Dendritic cell treated with granulocyte-macrophage colony-stimulating factor and Interleukin-4, amounts not matched to agents 40 ng/mL and 50 ng/mL, for 4 days (primary cell): ENCODE data around the gene C16orf90.
A peak's percentile ranks its signal among the peaks of the same experiment; 100 is the strongest.
"Not testable (repeated sequence)": the region's sequence is repeated elsewhere in the genome, so short reads cannot be mapped to it uniquely, and the experiment has no call there.

Experiments
- H3K27ac Mint-ChIP-seq: one replicate; pipeline ENCODE4 v1.8.0; 2022; ENCODE audit warnings: mild to moderate bottlenecking, mixed read lengths
- H3K27me3 Mint-ChIP-seq: one replicate; pipeline ENCODE4 v1.8.0; 2022; ENCODE audit warnings: mild to moderate bottlenecking, mixed read lengths
- H3K36me3 Mint-ChIP-seq: one replicate; pipeline ENCODE4 v1.8.0; 2022; ENCODE audit warnings: low read depth, mixed read lengths
- H3K4me1 Mint-ChIP-seq: one replicate; pipeline ENCODE4 v1.8.0; 2022; ENCODE audit warnings: low read depth, mixed read lengths
- H3K4me3 Mint-ChIP-seq: one replicate; pipeline ENCODE4 v1.8.0; 2022; ENCODE audit warnings: mild to moderate bottlenecking, moderate library complexity, mixed read lengths
- H3K9me3 Mint-ChIP-seq: one replicate; pipeline ENCODE4 v1.8.0; 2022; ENCODE audit warnings: mixed read lengths
- intact Hi-C: fragments of 100-400 bp; cut with micrococcal nuclease; formaldehyde crosslinking; loops from one replicate; pipeline ENCODE4 v1.15.0; 2022

Gene C16orf90, protein sequence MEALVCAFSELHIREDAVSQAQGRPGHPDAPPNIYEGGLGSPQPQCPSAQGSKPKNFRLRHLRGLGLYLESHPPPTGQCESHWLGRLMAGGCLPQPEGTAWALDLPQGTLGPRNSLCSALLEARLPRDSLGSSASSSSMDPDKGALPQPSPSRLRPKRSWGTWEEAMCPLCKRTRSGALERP

DNA sequence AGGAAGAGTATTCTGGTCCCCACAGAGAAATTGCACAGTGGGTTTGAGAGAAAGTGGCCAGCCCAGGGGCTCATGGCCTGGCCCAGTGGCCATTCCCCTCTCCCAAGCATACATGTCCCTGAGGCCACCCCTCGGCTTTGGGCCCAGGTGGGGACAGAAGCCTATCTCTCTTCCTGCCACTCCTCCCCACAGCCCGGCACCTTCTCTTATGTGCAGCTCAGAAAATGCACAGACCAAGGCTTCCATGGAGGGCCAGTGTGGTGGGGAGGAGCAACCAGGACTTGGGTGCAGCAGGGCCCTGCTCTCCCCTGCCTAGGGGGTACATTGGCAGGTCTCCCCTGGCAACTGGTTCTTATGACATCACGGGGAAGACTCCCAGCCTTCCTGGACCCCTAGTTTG, at the start of gene C16orf90:
Gene C16orf90 (minus strand): TSS at position 314 of the 400 bp plus-strand sequence. CDS start 68 bp downstream, at position 246.
- intact Hi-C loops, result no loop called here
- H3K36me3 Mint-ChIP-seq, result no peaks in the 10 kb centered on the region
- no peak within 1 kb of the TSS for H3K4me3 Mint-ChIP-seq
- no peak within 1 kb of the TSS for H3K27ac Mint-ChIP-seq
- no peaks in the 10 kb centered on the region for H3K9me3 Mint-ChIP-seq
- peaks cover 11% of the 10 kb centered on the region for H3K4me1 Mint-ChIP-seq
- peaks cover 7% of the 10 kb centered on the region for H3K27me3 Mint-ChIP-seq

DNA sequence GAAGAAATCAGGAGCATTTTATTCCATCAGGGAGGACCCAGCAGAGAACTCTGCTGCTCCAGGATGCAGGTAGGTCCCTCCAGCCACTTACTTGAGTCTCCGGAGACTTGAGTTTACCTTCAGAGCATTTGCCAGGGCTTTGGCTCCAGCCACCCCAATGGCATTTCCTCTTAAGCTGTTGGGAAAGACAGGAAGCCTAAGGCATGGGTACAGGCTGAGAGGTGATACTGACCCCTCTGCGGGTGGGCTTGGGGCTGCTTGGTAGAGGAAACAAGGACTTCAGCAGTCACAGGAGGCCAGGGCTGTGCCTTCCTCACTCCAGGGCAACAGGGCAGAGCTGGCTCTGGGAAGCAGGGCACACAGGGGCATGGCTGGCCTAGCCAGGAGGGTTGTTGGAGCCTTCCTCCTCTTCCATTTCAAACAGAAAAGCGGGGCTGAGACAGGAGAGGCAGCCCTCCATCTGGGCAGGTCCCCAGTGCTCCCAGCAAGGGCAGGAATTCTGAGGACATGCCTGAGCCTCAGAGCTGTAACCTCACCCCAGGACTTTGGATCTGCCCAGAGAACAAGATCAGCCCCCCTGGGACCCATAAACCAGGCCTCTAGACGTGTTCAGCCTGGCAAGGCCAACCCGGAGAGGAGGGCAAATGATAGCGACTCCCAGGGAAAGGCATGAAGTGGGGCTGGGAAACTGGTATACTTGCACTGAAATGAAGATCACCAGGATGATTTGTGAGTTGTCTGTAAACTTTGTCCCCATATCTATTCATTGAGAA, 47.5 kb upstream of the C16orf90 start:
- no peak overlapping the region for H3K27ac Mint-ChIP-seq
- no peak overlapping the region for H3K4me3 Mint-ChIP-seq
- no peaks in the 10 kb centered on the region for H3K9me3 Mint-ChIP-seq
- no peaks in the 10 kb centered on the region for H3K27me3 Mint-ChIP-seq
- intact Hi-C loops, result no loop called here
- H3K4me1 Mint-ChIP-seq, result peaks cover 17% of the 10 kb centered on the region
- H3K36me3 Mint-ChIP-seq, result no peaks in the 10 kb centered on the region

DNA sequence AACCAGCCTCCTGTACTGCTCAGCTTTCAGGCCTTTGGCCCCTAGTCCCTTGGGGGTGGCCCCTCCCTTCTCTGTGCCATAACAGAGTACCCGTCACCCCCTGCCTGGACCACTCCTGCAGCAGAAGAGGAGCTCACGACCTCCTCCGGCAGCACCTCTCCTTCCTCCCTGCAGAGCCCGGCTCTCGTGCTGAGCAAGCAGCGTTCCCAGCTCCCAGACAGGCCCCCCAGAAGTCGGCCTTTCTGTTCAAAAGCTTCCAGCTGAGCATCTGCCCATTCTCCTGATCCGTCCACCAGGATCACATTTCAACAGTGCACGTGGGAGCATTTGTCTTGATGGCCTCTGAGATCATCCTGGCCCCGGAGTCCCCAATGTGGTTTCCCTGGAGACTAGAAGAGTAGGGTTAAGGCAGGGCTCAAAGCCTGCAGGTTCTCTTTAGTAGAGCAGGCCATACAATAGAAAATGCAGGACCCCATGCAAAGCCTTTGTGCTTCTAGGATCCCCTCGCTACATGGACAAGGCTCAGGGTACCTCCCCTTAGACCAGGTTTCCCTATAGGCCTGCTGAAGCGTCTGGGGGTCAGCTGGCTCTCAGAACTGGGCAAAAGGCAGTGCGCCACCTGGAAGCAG, 46.4 kb upstream of the C16orf90 start:
- Mint-ChIP-seq H3K36me3 (no peaks in the 10 kb centered on the region), H3K27me3 (no peaks in the 10 kb centered on the region), H3K27ac (no peak overlapping the region), H3K9me3 (no peaks in the 10 kb centered on the region), H3K4me1 (peaks cover 10% of the 10 kb centered on the region), H3K4me3 (no peak overlapping the region)
- intact Hi-C loops, result no loop called here

DNA sequence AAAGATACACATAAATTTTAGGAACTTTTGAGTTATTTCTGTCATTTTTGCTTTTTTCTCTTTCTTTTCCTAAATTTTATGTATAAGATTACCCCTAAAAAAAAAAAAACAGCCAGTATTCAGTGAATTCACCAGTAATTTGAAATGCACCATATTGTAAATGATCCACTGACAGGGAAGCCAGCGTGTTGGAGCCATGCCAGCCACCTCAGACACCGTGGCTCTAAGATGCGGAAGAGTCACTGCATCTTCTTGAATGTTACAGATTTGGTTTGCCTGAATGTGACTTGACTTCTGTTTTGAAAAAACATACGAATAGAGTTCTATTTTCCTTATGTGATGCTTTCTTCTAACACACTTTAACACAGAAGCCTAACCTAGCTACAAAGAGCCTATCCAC, 42.9 kb upstream of the C16orf90 start:
- no peaks in the 10 kb centered on the region for H3K4me1 Mint-ChIP-seq
- peaks cover 26% of the 10 kb centered on the region for H3K36me3 Mint-ChIP-seq
- no peak overlapping the region for H3K27ac Mint-ChIP-seq
- no peaks in the 10 kb centered on the region for H3K27me3 Mint-ChIP-seq
- intact Hi-C loops, result no loop called here
- H3K9me3 Mint-ChIP-seq, result no peaks in the 10 kb centered on the region
- no peak overlapping the region for H3K4me3 Mint-ChIP-seq

DNA sequence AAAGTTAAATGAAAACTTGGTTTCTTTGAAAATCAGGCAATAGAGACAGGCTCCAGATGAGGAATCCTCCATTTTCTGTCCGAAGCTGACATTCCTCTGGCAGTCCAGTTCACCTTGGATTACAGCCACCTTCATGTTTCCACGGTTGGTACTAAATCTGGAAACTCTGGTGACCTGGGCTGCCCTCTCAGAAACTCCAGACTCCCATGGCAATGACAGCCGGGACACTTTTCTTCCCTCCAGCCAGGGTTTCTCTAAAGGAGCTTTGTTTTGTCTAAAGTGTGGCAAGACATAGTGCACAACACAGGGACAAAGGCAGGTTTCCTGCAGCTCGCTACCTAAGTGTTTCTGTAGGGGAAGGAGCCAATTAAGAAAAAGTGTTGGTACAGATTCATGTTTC, 41.6 kb upstream of the C16orf90 start:
- Mint-ChIP-seq H3K36me3 (peaks cover 37% of the 10 kb centered on the region), H3K27me3 (no peaks in the 10 kb centered on the region), H3K27ac (no peak overlapping the region), H3K9me3 (no peaks in the 10 kb centered on the region), H3K4me3 (no peak overlapping the region), H3K4me1 (no peaks in the 10 kb centered on the region)
- intact Hi-C loops, result no loop called here

DNA sequence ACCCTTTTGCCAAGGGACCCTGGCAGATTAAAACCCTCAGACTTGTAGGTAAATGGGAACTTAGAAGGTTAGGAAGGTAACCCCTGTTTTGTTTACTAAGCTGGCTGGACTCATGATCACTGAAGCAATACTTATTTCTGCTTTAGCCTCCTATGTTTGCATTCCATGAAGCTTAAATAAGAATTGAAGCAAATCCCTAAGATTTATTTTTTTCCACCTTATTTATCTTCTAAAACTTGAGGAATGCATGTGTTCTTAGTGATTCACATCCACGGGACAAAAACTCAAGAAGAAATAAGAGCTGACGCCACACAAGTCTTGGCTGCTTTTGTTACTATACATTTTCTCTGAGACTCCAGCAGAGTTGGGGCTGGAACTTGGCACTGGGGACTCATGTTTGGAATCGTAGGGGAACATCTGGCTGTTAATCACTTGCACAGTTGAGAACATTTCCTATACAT, 41.0 kb upstream of the C16orf90 start:
- Mint-ChIP-seq H3K4me3 (no peak overlapping the region), H3K27me3 (no peaks in the 10 kb centered on the region), H3K36me3 (peaks cover 42% of the 10 kb centered on the region), H3K4me1 (no peaks in the 10 kb centered on the region), H3K27ac (no peak overlapping the region), H3K9me3 (no peaks in the 10 kb centered on the region)
- intact Hi-C loops, result no loop called here

DNA sequence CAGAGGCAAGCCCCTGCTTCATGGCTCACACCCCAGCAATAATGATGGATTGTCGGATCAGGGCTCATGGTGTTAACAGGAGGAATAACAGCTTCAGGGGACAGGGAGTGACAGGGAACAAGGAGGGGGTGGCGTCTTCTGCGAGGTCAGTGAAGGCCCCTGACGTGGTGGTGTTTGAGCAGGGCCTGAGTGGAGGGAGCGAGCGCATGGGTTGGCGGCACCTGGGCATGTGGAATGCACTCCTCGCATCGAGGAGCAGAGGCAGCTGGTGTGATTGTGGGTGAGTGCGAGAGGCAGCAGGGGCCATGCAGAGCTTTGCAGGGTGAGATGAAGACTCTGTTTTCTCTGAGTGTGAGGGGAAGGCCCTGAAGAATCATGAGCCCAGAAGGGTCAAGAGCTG, 38.8 kb upstream of the C16orf90 start:
- Mint-ChIP-seq H3K27me3 (no peaks in the 10 kb centered on the region), H3K36me3 (peaks cover 44% of the 10 kb centered on the region), H3K4me3 (no peak overlapping the region), H3K9me3 (no peaks in the 10 kb centered on the region), H3K27ac (no peak overlapping the region), H3K4me1 (no peaks in the 10 kb centered on the region)
- intact Hi-C loops, result no loop called here

DNA sequence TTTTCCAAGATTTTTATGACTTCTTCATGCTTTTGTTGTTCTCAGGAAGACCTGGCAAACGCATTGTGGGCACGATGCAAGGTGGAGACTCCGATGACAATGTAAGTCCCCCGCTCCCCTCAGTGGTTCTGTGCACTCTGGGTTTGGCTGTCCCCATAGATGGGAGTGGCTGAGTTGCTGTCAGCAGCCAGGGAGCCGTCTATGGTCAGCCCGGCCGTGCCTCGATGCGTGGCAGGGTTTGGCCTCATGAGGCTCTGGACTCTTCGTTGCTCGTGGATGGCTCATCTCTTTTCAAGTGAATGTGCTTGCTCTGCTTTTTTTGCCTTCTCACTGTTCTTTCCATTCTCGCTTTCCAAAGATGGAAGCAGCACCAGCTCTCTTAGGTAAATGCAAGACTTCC, 37.5 kb upstream of the C16orf90 start:
- Mint-ChIP-seq H3K36me3 (peaks cover 52% of the 10 kb centered on the region), H3K4me1 (peaks cover 6% of the 10 kb centered on the region), H3K4me3 (no peak overlapping the region), H3K9me3 (no peaks in the 10 kb centered on the region), H3K27ac (no peak overlapping the region), H3K27me3 (no peaks in the 10 kb centered on the region)
- intact Hi-C loops, result no loop called here

DNA sequence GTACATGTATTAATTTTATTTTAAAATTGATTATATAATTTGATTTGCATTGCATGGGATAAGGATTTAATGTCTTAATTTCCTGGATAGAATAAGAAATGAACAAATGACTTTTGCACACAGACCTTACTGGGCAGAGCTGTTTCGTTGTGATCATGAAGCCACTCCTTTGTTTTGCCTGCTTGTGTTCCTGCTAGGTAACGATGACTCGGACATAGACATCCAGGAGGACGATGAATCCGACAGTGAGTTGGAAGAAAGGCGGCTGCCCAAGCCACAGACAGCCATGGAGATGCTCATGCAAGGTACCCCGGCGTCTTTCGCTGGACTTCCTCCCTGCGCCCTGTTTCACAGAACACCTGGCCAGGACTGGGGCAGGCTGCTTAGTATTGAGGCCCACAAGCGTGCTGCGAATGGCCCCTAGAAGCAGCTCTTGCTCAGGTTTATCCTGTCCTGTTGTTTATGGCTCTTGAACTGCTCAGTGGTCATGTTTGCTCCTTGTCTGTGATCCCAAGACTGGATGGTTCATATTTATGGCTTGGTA, 35.2 kb upstream of the C16orf90 start:
- Mint-ChIP-seq H3K27ac (no peak overlapping the region), H3K9me3 (no peaks in the 10 kb centered on the region), H3K36me3 (peaks cover 45% of the 10 kb centered on the region), H3K4me1 (peaks cover 12% of the 10 kb centered on the region), H3K27me3 (no peaks in the 10 kb centered on the region), H3K4me3 (no peak overlapping the region)
- intact Hi-C loops, result no loop called here

DNA sequence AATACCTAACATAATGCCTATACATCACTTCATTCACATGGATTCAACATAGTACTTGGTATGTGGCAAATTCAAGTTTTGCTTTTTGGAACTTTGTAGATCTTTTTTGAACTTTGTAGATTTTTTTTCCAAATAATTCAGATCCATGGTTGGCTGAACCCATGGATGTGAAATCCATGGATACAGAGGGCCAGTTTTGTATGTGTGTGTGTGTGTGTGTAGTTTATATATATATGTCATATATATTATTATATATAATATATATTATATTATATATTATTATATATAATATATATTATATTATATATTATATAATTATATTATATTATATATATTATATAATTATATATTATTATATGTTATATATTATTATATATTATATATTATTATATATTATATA, 33.9 kb upstream of the C16orf90 start:
- intact Hi-C loops, result loop anchor here (10.0 kb wide), 1 partner anchor 86 kb away; the partner anchor contains the start of gene SLX4
- Mint-ChIP-seq H3K27ac (no peak overlapping the region), H3K4me1 (peaks cover 12% of the 10 kb centered on the region), H3K9me3 (no peaks in the 10 kb centered on the region), H3K36me3 (peaks cover 35% of the 10 kb centered on the region), H3K4me3 (no peak overlapping the region), H3K27me3 (no peaks in the 10 kb centered on the region)

DNA sequence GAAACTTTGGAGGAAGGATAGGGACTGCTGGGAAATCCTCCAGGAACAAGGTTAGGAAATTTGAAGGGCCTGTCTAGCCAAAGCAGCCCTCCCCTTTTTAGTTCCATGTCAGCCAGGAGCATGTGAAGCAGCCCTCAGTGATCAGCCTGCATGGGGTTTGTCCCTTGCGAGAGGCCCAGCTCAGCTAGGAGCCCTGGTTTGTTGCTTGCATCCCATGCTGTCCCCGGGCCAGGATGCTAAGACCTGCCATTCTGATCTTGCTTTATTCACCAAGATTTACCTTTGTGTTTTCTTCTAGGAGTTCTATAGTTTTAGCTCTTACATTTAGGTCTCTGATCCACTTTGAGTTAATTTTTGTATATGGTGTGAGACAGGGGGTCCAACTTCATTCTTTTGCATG, 33.1 kb upstream of the C16orf90 start:
- intact Hi-C loops, result loop anchor here (10.0 kb wide), 1 partner anchor 86 kb away; the partner anchor contains the start of gene SLX4
- Mint-ChIP-seq H3K27me3 (no peaks in the 10 kb centered on the region), H3K4me3 (no peak overlapping the region), H3K27ac (peak overlapping the region; percentile 10), H3K36me3 (peaks cover 37% of the 10 kb centered on the region), H3K4me1 (peaks cover 12% of the 10 kb centered on the region), H3K9me3 (no peaks in the 10 kb centered on the region)

DNA sequence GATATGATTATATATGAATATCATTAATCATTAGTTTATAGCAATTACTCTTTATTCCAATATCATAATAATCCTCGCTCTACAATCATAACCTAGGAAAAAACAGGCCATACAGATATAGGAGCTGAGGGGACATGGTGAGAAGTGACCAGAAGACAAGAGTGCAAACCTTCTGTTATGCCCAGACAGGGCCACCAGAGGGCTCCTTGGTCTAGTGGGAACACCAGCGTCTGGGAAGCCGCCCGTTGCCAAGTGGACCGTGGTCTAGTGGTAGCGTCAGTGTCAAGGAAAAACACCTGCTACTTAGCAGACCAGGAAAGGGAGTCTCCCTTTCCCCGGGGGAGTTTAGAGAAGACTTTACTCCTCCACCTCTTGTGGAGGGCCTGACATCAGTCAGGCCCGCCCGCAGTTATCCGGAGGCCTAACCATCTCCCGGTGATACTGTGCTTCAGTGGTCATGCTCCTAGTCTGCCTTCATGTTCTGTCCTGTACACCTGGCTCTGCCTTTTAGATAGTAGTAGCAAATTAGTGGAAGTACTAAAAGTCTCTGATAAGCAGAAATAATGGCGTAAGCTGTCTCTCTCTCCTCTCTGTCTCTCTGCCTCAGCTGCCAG, 32.0 kb upstream of the C16orf90 start:
- intact Hi-C loops, result loop anchor here (10.0 kb wide), 1 partner anchor 87 kb away; the partner anchor contains the start of gene SLX4
- Mint-ChIP-seq H3K4me1 (peaks cover 12% of the 10 kb centered on the region), H3K36me3 (peaks cover 37% of the 10 kb centered on the region), H3K27ac (peak overlapping the region; percentile 10)
- H3K9me3 Mint-ChIP-seq, H3K4me3 Mint-ChIP-seq, H3K27me3 Mint-ChIP-seq: not testable (repeated sequence)

DNA sequence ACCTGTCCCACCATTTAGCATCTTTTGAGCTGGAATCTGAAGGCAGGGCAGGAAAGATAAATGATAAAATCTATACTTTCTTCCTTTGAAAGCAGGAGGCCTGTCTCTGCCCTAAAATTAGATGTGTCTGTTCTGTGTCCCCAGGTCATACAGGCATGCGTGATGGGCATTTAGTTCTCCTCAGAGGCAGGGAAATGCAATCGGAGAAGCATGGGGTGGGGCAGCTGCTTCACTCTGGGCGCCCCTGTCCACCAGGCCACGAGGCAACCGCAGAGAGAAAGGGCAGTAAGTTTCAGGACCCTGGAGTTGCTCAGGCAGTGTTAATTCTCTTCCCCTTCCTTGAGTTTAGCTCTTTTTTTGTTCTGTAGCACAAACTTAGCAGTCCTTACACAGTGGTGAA, 30.7 kb upstream of the C16orf90 start:
- intact Hi-C loops, result loop anchor here (10.0 kb wide), 1 partner anchor 89 kb away; the partner anchor contains the start of gene SLX4
- Mint-ChIP-seq H3K27me3 (no peaks in the 10 kb centered on the region), H3K4me3 (no peak overlapping the region), H3K27ac (no peak overlapping the region), H3K36me3 (peaks cover 30% of the 10 kb centered on the region), H3K4me1 (peaks cover 12% of the 10 kb centered on the region), H3K9me3 (no peaks in the 10 kb centered on the region)
